HEK293 (cell line): ENCODE data around the gene MED23.

Source experiments
- BCL11A ChIP-seq: fragments of 450-650 bp; formaldehyde crosslinking; IDR thresholded peaks from 2 replicates; pipeline ENCODE4 v1.5.1; 2016; ENCODE audit warnings: low read depth, missing biosample characterization, missing genetic modification characterization
- GLI4 ChIP-seq: fragments of 450-650 bp; formaldehyde crosslinking; IDR thresholded peaks from 2 replicates; pipeline ENCODE4 v1.5.1; 2016; ENCODE audit warnings: missing biosample characterization, missing genetic modification characterization
- GLIS1 ChIP-seq: fragments of 450-650 bp; formaldehyde crosslinking; IDR thresholded peaks from 2 replicates; pipeline ENCODE4 v1.5.1; 2016; ENCODE audit warnings: missing biosample characterization, missing genetic modification characterization
- HIC1 ChIP-seq: fragments of 450-650 bp; formaldehyde crosslinking; IDR thresholded peaks from 2 replicates; pipeline ENCODE4 v1.5.1; 2016; ENCODE audit warnings: missing biosample characterization, missing genetic modification characterization
- IKZF3 ChIP-seq: fragments of 450-650 bp; IDR thresholded peaks from 2 replicates; pipeline ENCODE4 v1.5.0; 2018; ENCODE audit warnings: missing biosample characterization, mild to moderate bottlenecking, missing genetic modification characterization, moderate library complexity
- KLF16 ChIP-seq: fragments of 450-650 bp; formaldehyde crosslinking; IDR thresholded peaks from 2 replicates; pipeline ENCODE4 v1.5.1; 2017; ENCODE audit warnings: missing biosample characterization, missing genetic modification characterization
- KLF17 ChIP-seq: fragments of 450-650 bp; formaldehyde crosslinking; IDR thresholded peaks from 2 replicates; pipeline ENCODE4 v1.5.1; 2016; ENCODE audit warnings: missing biosample characterization, missing genetic modification characterization
- KLF9 ChIP-seq: fragments of 450-650 bp; formaldehyde crosslinking; IDR thresholded peaks from 2 replicates; pipeline ENCODE4 v1.5.1; 2016; ENCODE audit warnings: missing biosample characterization, missing genetic modification characterization, low read depth
- SP7 ChIP-seq: fragments of 450-650 bp; formaldehyde crosslinking; IDR thresholded peaks from 2 replicates; pipeline ENCODE4 v1.5.1; 2016; ENCODE audit warnings: missing biosample characterization, missing genetic modification characterization
- ZBTB10 ChIP-seq: fragments of 450-650 bp; formaldehyde crosslinking; IDR thresholded peaks from 2 replicates; pipeline ENCODE4 v1.5.1; 2016; ENCODE audit warnings: missing biosample characterization, missing genetic modification characterization
- ZBTB6 ChIP-seq: fragments of 450-650 bp; formaldehyde crosslinking; IDR thresholded peaks from 2 replicates; pipeline ENCODE4 v1.5.1; 2017; ENCODE audit warnings: missing biosample characterization, missing genetic modification characterization
- ZBTB7A ChIP-seq: fragments of 450-650 bp; formaldehyde crosslinking; IDR thresholded peaks from 2 replicates; pipeline ENCODE4 v1.5.1; 2016; ENCODE audit warnings: low read depth, missing biosample characterization, missing genetic modification characterization
- ZBTB8A ChIP-seq: fragments of 450-650 bp; formaldehyde crosslinking; IDR thresholded peaks from 2 replicates; pipeline ENCODE4 v1.5.1; 2016; ENCODE audit warnings: missing biosample characterization, missing genetic modification characterization
- ZFP37 ChIP-seq: fragments of 450-650 bp; formaldehyde crosslinking; IDR thresholded peaks from 2 replicates; pipeline ENCODE4 v1.5.1; 2016; ENCODE audit warnings: missing biosample characterization, missing genetic modification characterization
- ZNF10 ChIP-seq: fragments of 450-650 bp; formaldehyde crosslinking; IDR thresholded peaks from 2 replicates; pipeline ENCODE4 v1.5.1; 2017; ENCODE audit warnings: missing biosample characterization, missing genetic modification characterization
- ZNF132 ChIP-seq: fragments of 450-650 bp; formaldehyde crosslinking; IDR thresholded peaks from 2 replicates; pipeline ENCODE4 v1.5.1; 2017; ENCODE audit warnings: missing biosample characterization, missing genetic modification characterization, borderline replicate concordance
- ZNF133 ChIP-seq: fragments of 450-650 bp; formaldehyde crosslinking; IDR thresholded peaks from 2 replicates; pipeline ENCODE4 v1.5.1; 2016; ENCODE audit warnings: missing biosample characterization, missing genetic modification characterization
- ZNF138 ChIP-seq: fragments of 450-650 bp; formaldehyde crosslinking; IDR thresholded peaks from 2 replicates; pipeline ENCODE4 v1.5.1; 2016; ENCODE audit warnings: missing biosample characterization, missing genetic modification characterization, borderline replicate concordance
- ZNF175 ChIP-seq: fragments of 450-650 bp; formaldehyde crosslinking; IDR thresholded peaks from 2 replicates; pipeline ENCODE4 v1.5.1; 2016; ENCODE audit warnings: missing biosample characterization, missing genetic modification characterization
- ZNF211 ChIP-seq: fragments of 450-650 bp; formaldehyde crosslinking; IDR thresholded peaks from 2 replicates; pipeline ENCODE4 v1.5.1; 2016; ENCODE audit warnings: low read depth, missing biosample characterization, missing genetic modification characterization
- ZNF223 ChIP-seq: fragments of 450-650 bp; formaldehyde crosslinking; IDR thresholded peaks from 2 replicates; pipeline ENCODE4 v1.5.1; 2016; ENCODE audit warnings: missing biosample characterization, missing genetic modification characterization
- ZNF311 ChIP-seq: fragments of 450-650 bp; formaldehyde crosslinking; IDR thresholded peaks from 2 replicates; pipeline ENCODE4 v1.5.1; 2017; ENCODE audit warnings: missing biosample characterization, missing genetic modification characterization, borderline replicate concordance
- ZNF404 ChIP-seq: fragments of 450-650 bp; formaldehyde crosslinking; IDR thresholded peaks from 2 replicates; pipeline ENCODE4 v1.5.1; 2017; ENCODE audit warnings: missing biosample characterization, missing genetic modification characterization
- ZNF488 ChIP-seq: fragments of 450-650 bp; formaldehyde crosslinking; IDR thresholded peaks from 2 replicates; pipeline ENCODE4 v1.5.1; 2016; ENCODE audit warnings: missing biosample characterization, missing genetic modification characterization
- ZNF514 ChIP-seq: fragments of 450-650 bp; formaldehyde crosslinking; IDR thresholded peaks from 2 replicates; pipeline ENCODE4 v1.5.1; 2016; ENCODE audit warnings: missing biosample characterization, missing genetic modification characterization
- ZNF585B ChIP-seq: fragments of 450-650 bp; formaldehyde crosslinking; IDR thresholded peaks from 2 replicates; pipeline ENCODE4 v1.5.1; 2016; ENCODE audit warnings: missing biosample characterization, missing genetic modification characterization
- ZNF596 ChIP-seq: fragments of 450-650 bp; IDR thresholded peaks from 2 replicates; pipeline ENCODE4 v1.5.0; 2018; ENCODE audit warnings: missing biosample characterization, mild to moderate bottlenecking, missing genetic modification characterization, moderate library complexity
- ZNF621 ChIP-seq: fragments of 450-650 bp; formaldehyde crosslinking; IDR thresholded peaks from 2 replicates; pipeline ENCODE4 v1.5.1; 2017; ENCODE audit warnings: missing biosample characterization, missing genetic modification characterization
- ZNF707 ChIP-seq: fragments of 450-650 bp; formaldehyde crosslinking; IDR thresholded peaks from 2 replicates; pipeline ENCODE4 v1.5.1; 2016; ENCODE audit warnings: missing biosample characterization, missing genetic modification characterization
- ZNF747 ChIP-seq: fragments of 450-650 bp; formaldehyde crosslinking; IDR thresholded peaks from 2 replicates; pipeline ENCODE4 v1.5.1; 2016; ENCODE audit warnings: missing biosample characterization, missing genetic modification characterization
- ZNF76 ChIP-seq: fragments of 450-650 bp; formaldehyde crosslinking; IDR thresholded peaks from 2 replicates; pipeline ENCODE4; 2016; ENCODE audit warnings: low read depth, missing biosample characterization, missing genetic modification characterization, borderline replicate concordance
- ZNF837 ChIP-seq: fragments of 450-650 bp; formaldehyde crosslinking; IDR thresholded peaks from 2 replicates; pipeline ENCODE4 v1.5.1; 2016; ENCODE audit warnings: missing biosample characterization, missing genetic modification characterization
- ZSCAN23 ChIP-seq: fragments of 450-650 bp; formaldehyde crosslinking; IDR thresholded peaks from 2 replicates; pipeline ENCODE4 v1.5.1; 2016; ENCODE audit warnings: missing biosample characterization, missing genetic modification characterization

Gene MED23

GRCh38 chr6:131627724-131628682, at the start of gene MED23 (continued):
- no peak for TF ChIP-seq HIC1 (tag by site-specific recombination)
- peak; percentile 48; the same call in 1 of the 2 replicates for TF ChIP-seq ZNF10 (tag by site-specific recombination)
- TF ChIP-seq ZBTB6 (tag by site-specific recombination): peak; percentile 94
- no peak for TF ChIP-seq BCL11A (tag by site-specific recombination)
- peak; percentile 99 for TF ChIP-seq ZBTB7A (tag by site-specific recombination)
- no peak for TF ChIP-seq ZNF211 (tag by site-specific recombination)
- TF ChIP-seq ZNF585B (tag by site-specific recombination): no peak
- TF ChIP-seq ZBTB10: peak; percentile 99
- TF ChIP-seq ZSCAN23: peak; percentile 96
- no peak for TF ChIP-seq ZNF514
- peak; percentile 98 for TF ChIP-seq KLF16 (tag by site-specific recombination)
- no peak for TF ChIP-seq ZNF132 (tag by site-specific recombination)
- peak; percentile 96 for TF ChIP-seq SP7 (tag by site-specific recombination)
- no peak for TF ChIP-seq ZNF175 (tag by site-specific recombination)
- TF ChIP-seq ZNF76 (tag by site-specific recombination): peak; percentile 93
- no peak for TF ChIP-seq ZNF747
- TF ChIP-seq ZNF837 (tag by site-specific recombination): no peak
- peak; percentile 97 for TF ChIP-seq KLF17 (tag by site-specific recombination)
- no peak for TF ChIP-seq ZNF311
- TF ChIP-seq IKZF3: peak; percentile 99
- TF ChIP-seq ZNF621: no peak
- TF ChIP-seq ZBTB8A (tag by site-specific recombination): peak; percentile 85
- TF ChIP-seq ZFP37 (tag by site-specific recombination): peak; percentile 100
- TF ChIP-seq ZNF223 (tag by site-specific recombination): no peak
- TF ChIP-seq ZNF488 (tag by site-specific recombination): no peak
- no peak for TF ChIP-seq ZNF707 (tag by site-specific recombination)
- peak; percentile 99 for TF ChIP-seq GLI4
- no peak; the same call in 1 of the 2 replicates for TF ChIP-seq ZNF133 (tag by site-specific recombination)
- TF ChIP-seq ZNF596 (tag by site-specific recombination): peak; percentile 61
- no peak for TF ChIP-seq ZNF138 (tag by site-specific recombination)
- TF ChIP-seq GLIS1 (tag by site-specific recombination): peak; percentile 40; the same call in 1 of the 2 replicates
- 0 out of 2 replicates have a peak, but pooled peaks have one; percentile 27 for TF ChIP-seq ZNF404
- TF ChIP-seq KLF9: peak; percentile 61
